Muscle layer of duodenum (tissue), 2 donors: ENCODE data around the gene BCOR.
A peak's percentile ranks its signal among the peaks of the same experiment; 100 is the strongest.

Experiments used
- H3K27ac ChIP-seq: one replicate; pipeline ENCODE4 v1.7.0; 2013; ENCODE audit warnings: mild to moderate bottlenecking, low read length
- H3K27me3 ChIP-seq: one replicate; pipeline ENCODE4 v1.7.0; 2013; ENCODE audit warnings: low read depth, mild to moderate bottlenecking, control low read depth, low read length
- H3K36me3 ChIP-seq, 2 donors: one replicate each; pipeline ENCODE4 v1.7.0; 2013; ENCODE audit warnings: low read length in 2 of 2, control low read depth in 1 of 2, mild to moderate bottlenecking in 1 of 2; ENCODE audit not compliant: insufficient read depth in 2 of 2, control insufficient read depth in 1 of 2
- H3K4me1 ChIP-seq, 2 donors: one replicate each; pipeline ENCODE4 v1.7.0; 2013; ENCODE audit warnings: low read length in 2 of 2, mild to moderate bottlenecking in 2 of 2, control low read depth in 1 of 2, moderate library complexity in 1 of 2; ENCODE audit not compliant: insufficient read depth in 2 of 2, control insufficient read depth in 1 of 2
- H3K4me3 ChIP-seq, 2 donors: one replicate each; pipeline ENCODE4 v1.7.0; 2013; ENCODE audit warnings: low read length in 2 of 2, low read depth in 1 of 2, mild to moderate bottlenecking in 1 of 2
- H3K9me3 ChIP-seq, 2 donors: one replicate each; pipeline ENCODE4 v1.7.0; 2013; ENCODE audit warnings: low read length in 2 of 2, control low read depth in 1 of 2, mild to moderate bottlenecking in 1 of 2; ENCODE audit not compliant: control insufficient read depth in 1 of 2
- donor health status: healthy.

Gene BCOR

DNA sequence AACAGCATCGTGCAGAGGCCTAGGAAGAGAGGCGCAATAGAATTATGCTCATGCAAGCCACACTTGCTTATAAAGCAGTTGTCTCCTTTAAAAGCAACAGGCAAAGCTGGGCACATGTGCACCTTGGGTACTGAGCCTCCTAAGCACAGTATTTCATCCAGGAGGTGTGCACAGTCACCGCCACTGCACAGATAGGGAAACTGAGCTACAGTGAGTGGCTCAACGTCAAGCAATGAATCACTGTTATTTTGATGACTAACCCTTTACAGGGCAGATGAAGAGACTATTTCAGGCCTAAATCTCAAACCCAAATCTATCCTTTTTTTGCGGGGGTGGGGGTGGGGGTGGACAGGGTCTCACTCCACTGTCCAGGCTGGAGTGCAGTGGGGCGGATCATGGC is 42.3 kb downstream of the BCOR start:
- Histone ChIP-seq H3K9me3 (peaks cover 5 to 8% of the 10 kb centered on the region in 2 donors), H3K27me3 (no peaks in the 10 kb centered on the region), H3K36me3 (peaks cover 48 to 69% of the 10 kb centered on the region in 2 donors), H3K27ac (no peak overlapping the region), H3K4me3 (no peak overlapping the region), H3K4me1 (no peaks in the 10 kb centered on the region)

- Histone ChIP-seq H3K4me3 (no peak overlapping the region), H3K27ac (no peak overlapping the region), H3K4me1 (no peaks in the 10 kb centered on the region), H3K9me3 (peaks cover 6 to 14% of the 10 kb centered on the region in 2 donors), H3K27me3 (no peaks in the 10 kb centered on the region), H3K36me3 (peaks cover 46 to 73% of the 10 kb centered on the region in 2 donors)
Measured at GRCh38 chrX:40054793-40055192, 43.0 kb downstream of the BCOR start.

- Histone ChIP-seq H3K27ac (no peak overlapping the region), H3K4me1 (no peaks in the 10 kb centered on the region), H3K27me3 (no peaks in the 10 kb centered on the region), H3K9me3 (peaks cover 6 to 20% of the 10 kb centered on the region in 2 donors), H3K4me3 (peak overlapping the region in 1 of 2 donors; percentile 33), H3K36me3 (peaks cover 47 to 74% of the 10 kb centered on the region in 2 donors)
Measured at GRCh38 chrX:40050532-40050931, 47.2 kb downstream of the BCOR start.

DNA sequence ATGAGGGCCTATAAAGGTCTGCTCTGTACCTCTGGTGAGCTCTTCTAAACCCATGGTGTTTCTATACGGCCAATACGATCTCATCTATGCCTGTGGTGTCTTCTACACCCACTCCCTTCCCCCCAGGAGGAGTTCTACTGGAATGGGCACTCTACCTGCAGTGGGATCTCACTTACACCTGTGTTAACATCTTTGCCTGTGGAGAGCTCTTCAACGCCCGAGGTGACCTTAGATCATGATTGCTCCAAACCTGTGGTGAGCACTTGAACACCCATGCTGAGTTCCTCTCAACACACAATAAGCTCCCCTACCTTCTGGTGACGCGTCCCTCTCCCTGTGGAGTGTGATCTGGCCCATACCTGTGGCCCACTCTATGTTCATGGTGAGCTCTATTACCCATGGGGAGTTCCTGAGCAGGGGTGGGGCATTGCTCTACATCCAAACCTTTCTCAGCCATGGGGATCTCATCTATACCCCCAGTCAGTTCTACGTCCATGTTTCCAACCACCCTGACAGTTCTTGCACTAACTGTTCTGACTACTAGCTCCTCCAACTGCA is 48.6 kb downstream of the BCOR start:
- Histone ChIP-seq H3K4me3 (no peak overlapping the region), H3K36me3 (peaks cover 40 to 60% of the 10 kb centered on the region in 2 donors), H3K27ac (no peak overlapping the region), H3K9me3 (peaks cover 6 to 20% of the 10 kb centered on the region in 2 donors), H3K27me3 (no peaks in the 10 kb centered on the region), H3K4me1 (no peaks in the 10 kb centered on the region)

DNA sequence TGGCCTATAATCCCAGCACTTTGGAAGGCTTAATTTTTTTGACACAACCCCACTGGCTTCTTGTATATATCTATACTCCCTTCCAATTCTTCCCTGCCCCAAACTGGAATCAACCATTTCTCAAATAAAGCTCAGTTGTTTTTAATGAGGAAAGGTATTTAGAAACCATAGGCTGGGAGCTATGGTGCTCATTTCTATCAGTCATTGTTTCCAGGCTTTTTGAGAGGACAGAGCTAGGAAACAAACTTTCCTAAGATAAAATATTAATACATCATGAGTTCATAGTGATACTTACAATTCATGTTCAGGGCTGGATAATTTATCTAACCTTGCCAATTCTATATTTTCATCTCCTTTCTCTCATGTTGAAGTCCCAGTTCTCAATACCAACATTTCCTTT is 50.3 kb downstream of the BCOR start:
- Histone ChIP-seq H3K27ac (no peak overlapping the region), H3K9me3 (peaks cover 6 to 20% of the 10 kb centered on the region in 2 donors), H3K4me3 (no peak overlapping the region)

GRCh38 chrX:40043895-40044294 is 53.9 kb downstream of the BCOR start:
- Histone ChIP-seq H3K27me3 (no peaks in the 10 kb centered on the region), H3K9me3 (peaks cover 0 to 2% of the 10 kb centered on the region in 2 donors), H3K4me1 (peaks cover 0 to 3% of the 10 kb centered on the region in 2 donors), H3K27ac (no peak overlapping the region), H3K36me3 (peaks cover 4 to 8% of the 10 kb centered on the region in 2 donors), H3K4me3 (no peak overlapping the region)

More for the DNA sequence above, 50.3 kb downstream of the BCOR start:
- peaks cover 25 to 43% of the 10 kb centered on the region in 2 donors for H3K36me3 ChIP-seq
- no peaks in the 10 kb centered on the region for H3K27me3 ChIP-seq
- H3K4me1 ChIP-seq: no peaks in the 10 kb centered on the region

- H3K4me3 ChIP-seq: no peak overlapping the region
- no peaks in the 10 kb centered on the region for H3K27me3 ChIP-seq
- H3K9me3 ChIP-seq: no peaks in the 10 kb centered on the region
- H3K36me3 ChIP-seq: no peaks in the 10 kb centered on the region
- no peak overlapping the region for H3K27ac ChIP-seq
- peaks cover 0 to 3% of the 10 kb centered on the region in 2 donors for H3K4me1 ChIP-seq
Measured at GRCh38 chrX:40041915-40042314, 55.8 kb downstream of the BCOR start.

GRCh38 chrX:40040686-40041461 is 56.9 kb downstream of the BCOR start:
- Histone ChIP-seq H3K27ac (no peak overlapping the region), H3K9me3 (no peaks in the 10 kb centered on the region), H3K36me3 (no peaks in the 10 kb centered on the region), H3K4me1 (peaks cover 0 to 3% of the 10 kb centered on the region in 2 donors), H3K4me3 (no peak overlapping the region), H3K27me3 (no peaks in the 10 kb centered on the region)

DNA sequence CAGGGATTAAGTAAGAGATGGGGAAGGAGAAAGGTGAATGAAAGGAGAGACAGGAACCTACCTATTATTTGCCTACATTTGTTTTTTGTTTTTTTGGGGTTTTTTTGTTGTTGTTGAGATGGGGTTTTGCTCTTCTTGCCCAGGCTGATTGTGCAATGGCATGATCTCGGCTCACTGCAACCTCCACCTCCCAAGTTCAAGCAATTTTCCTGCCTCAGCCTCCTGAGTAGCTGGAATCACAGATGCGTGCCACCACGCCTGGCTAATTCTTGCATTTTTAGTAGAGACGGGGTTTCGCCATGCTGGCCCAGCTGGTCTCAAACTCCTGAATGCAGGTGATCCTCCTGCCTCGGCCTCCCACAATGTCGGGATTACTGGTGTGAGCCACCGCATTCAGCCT is 57.9 kb downstream of the BCOR start:
- no peaks in the 10 kb centered on the region for H3K36me3 ChIP-seq
- H3K4me1 ChIP-seq: peaks cover 0 to 3% of the 10 kb centered on the region in 2 donors
- no peak overlapping the region for H3K4me3 ChIP-seq
- H3K27ac ChIP-seq: no peak overlapping the region
- H3K9me3 ChIP-seq: no peaks in the 10 kb centered on the region
- no peaks in the 10 kb centered on the region for H3K27me3 ChIP-seq

DNA sequence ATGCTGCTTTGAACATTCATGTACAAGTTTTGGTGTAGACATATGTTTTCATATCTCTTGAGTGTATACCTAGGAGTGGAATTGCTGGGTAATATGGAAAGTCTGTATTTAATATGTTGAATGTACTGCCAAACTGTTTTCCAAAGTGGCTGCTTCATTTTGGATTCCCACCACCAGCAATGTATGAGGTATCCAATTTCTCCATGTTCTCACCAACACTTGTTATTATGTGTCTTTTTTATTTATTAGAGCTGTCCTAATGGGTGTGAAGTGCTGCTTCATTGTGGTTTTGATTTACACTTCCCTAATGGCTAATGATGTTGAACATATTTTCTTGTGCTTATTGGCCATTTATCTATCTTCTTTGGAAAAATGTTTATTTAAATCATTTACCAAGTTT is 60.4 kb downstream of the BCOR start:
- no peaks in the 10 kb centered on the region for H3K27me3 ChIP-seq
- no peaks in the 10 kb centered on the region for H3K9me3 ChIP-seq
- H3K36me3 ChIP-seq: no peaks in the 10 kb centered on the region
- H3K4me1 ChIP-seq: peaks cover 0 to 3% of the 10 kb centered on the region in 2 donors
- no peak overlapping the region for H3K4me3 ChIP-seq
- no peak overlapping the region for H3K27ac ChIP-seq

GRCh38 chrX:40035726-40036125 is 62.0 kb downstream of the BCOR start:
- peaks cover 0 to 3% of the 10 kb centered on the region in 2 donors for H3K4me1 ChIP-seq
- no peaks in the 10 kb centered on the region for H3K9me3 ChIP-seq
- no peaks in the 10 kb centered on the region for H3K27me3 ChIP-seq
- no peak overlapping the region for H3K4me3 ChIP-seq
- no peak overlapping the region for H3K27ac ChIP-seq
- no peaks in the 10 kb centered on the region for H3K36me3 ChIP-seq
